ENCODE results near the gene USP43. TPM values are rescaled to one million over a fixed set of nuclear protein-coding genes. Genes with fewer than 3 reads are reported as not detected.
"Not testable (repeated sequence)": the region's sequence is repeated elsewhere in the genome, so short reads cannot be mapped to it uniquely, and the experiment has no call there.

USP43 gene
- total and polyA plus RNA-seq, 2 experiments from 2014 or later, result 0.08 TPM; not detected in 1

- no peaks in the 10 kb centered on the region for H3K36me3 ChIP-seq (ENCODE audit: low read depth)
- no peaks in the 10 kb centered on the region for H3K9me3 ChIP-seq (ENCODE audit: low read depth)
- H3K27ac ChIP-seq, result no peak overlapping the region
- in situ Hi-C loops (cut with MboI), result no loop called here
- no peak overlapping the region for H3K9ac ChIP-seq
- H3F3A ChIP-seq (ENCODE audit: insufficient read depth), result no peaks in the 10 kb centered on the region
- no peaks in the 10 kb centered on the region for H4K20me1 ChIP-seq (ENCODE audit: insufficient read depth)
- no peak overlapping the region for H3K4me3 ChIP-seq
- no peaks in the 10 kb centered on the region; the same call in 1 of the 2 replicates for H3K27me3 ChIP-seq (replicated peaks; ENCODE audit: insufficient read depth)
- no peaks in the 10 kb centered on the region for H3K79me2 ChIP-seq (ENCODE audit: insufficient read depth)
- DNase-seq, result no peak
- H3K9me2 ChIP-seq (ENCODE audit: insufficient read depth), result no peaks in the 10 kb centered on the region
- TF ChIP-seq EZH2phosphoT487 (IDR thresholded peaks at IDR 0.05; ENCODE audit: insufficient read depth, low read depth), result no peak
- no peak for TF ChIP-seq EZH2 (IDR thresholded peaks at IDR 0.05; ENCODE audit: insufficient read depth, poor library complexity, severe bottlenecking)
- H3K4me1 ChIP-seq (ENCODE audit: insufficient read depth), result no peaks in the 10 kb centered on the region
- no peak overlapping the region for H3K4me2 ChIP-seq (ENCODE audit: unreplicated experiment)
- H2AFZ ChIP-seq, result no peak overlapping the region
Observed at GRCh38 chr17:9622961-9623360, 22.4 kb upstream of the USP43 start.

- no peaks in the 10 kb centered on the region for H3F3A ChIP-seq (ENCODE audit: insufficient read depth)
- no peaks in the 10 kb centered on the region for H3K36me3 ChIP-seq (ENCODE audit: low read depth)
- no peak overlapping the region for H3K27ac ChIP-seq
- no peaks in the 10 kb centered on the region for H3K27me3 ChIP-seq (replicated peaks; ENCODE audit: insufficient read depth)
- no peak overlapping the region for H3K4me3 ChIP-seq
- 60 to 70% methylated on average over 10 of the region's 10 CpGs for WGBS, 2 experiments (ENCODE audit: low coverage in 1 of 2, low lambda C conversion rate in 2 of 2, missing lambda C conversion rate in 2 of 2)
- H3K9me3 ChIP-seq (ENCODE audit: low read depth), result no peaks in the 10 kb centered on the region
- no peaks in the 10 kb centered on the region for H3K4me1 ChIP-seq (ENCODE audit: insufficient read depth)
- no peaks in the 10 kb centered on the region for H4K20me1 ChIP-seq (ENCODE audit: insufficient read depth)
- no peak for DNase-seq
- TF ChIP-seq EZH2 (IDR thresholded peaks at IDR 0.05; ENCODE audit: insufficient read depth, poor library complexity, severe bottlenecking), result no peak
- TF ChIP-seq EZH2phosphoT487 (IDR thresholded peaks at IDR 0.05; ENCODE audit: insufficient read depth, low read depth), result no peak
- in situ Hi-C loops (cut with MboI), result no loop called here
- no peaks in the 10 kb centered on the region for H3K79me2 ChIP-seq (ENCODE audit: insufficient read depth)
- H3K9ac ChIP-seq, result no peak overlapping the region
- no peak overlapping the region for H2AFZ ChIP-seq
- H3K4me2 ChIP-seq (ENCODE audit: unreplicated experiment), result no peak overlapping the region
- no peaks in the 10 kb centered on the region for H3K9me2 ChIP-seq (ENCODE audit: insufficient read depth)
Observed at GRCh38 chr17:9628509-9628908, 16.8 kb upstream of the USP43 start.

- Histone ChIP-seq H3F3A (ENCODE audit: insufficient read depth) (no peaks in the 10 kb centered on the region), H3K4me1 (ENCODE audit: insufficient read depth) (no peaks in the 10 kb centered on the region), H3K9me3 (ENCODE audit: low read depth) (no peaks in the 10 kb centered on the region), H3K36me3 (ENCODE audit: low read depth) (no peaks in the 10 kb centered on the region), H2AFZ (no peak overlapping the region), H3K9ac (no peak overlapping the region), H3K27ac (no peak overlapping the region), H3K27me3 (replicated peaks; ENCODE audit: insufficient read depth) (no peaks in the 10 kb centered on the region), H3K9me2 (ENCODE audit: insufficient read depth) (no peaks in the 10 kb centered on the region), H3K79me2 (ENCODE audit: insufficient read depth) (no peaks in the 10 kb centered on the region), H4K20me1 (ENCODE audit: insufficient read depth) (no peaks in the 10 kb centered on the region), H3K4me3 (no peak overlapping the region), H3K4me2 (ENCODE audit: unreplicated experiment) (no peak overlapping the region)
- DNase-seq, result no peak
- 76 to 77% methylated on average over 11 of the region's 11 CpGs for WGBS, 2 experiments (ENCODE audit: low coverage in 1 of 2, low lambda C conversion rate in 2 of 2, missing lambda C conversion rate in 2 of 2)
- TF ChIP-seq EZH2 (IDR thresholded peaks at IDR 0.05; ENCODE audit: insufficient read depth, poor library complexity, severe bottlenecking) (no peak), EZH2phosphoT487 (IDR thresholded peaks at IDR 0.05; ENCODE audit: insufficient read depth, low read depth) (no peak)
- in situ Hi-C loops (cut with MboI), result no loop called here
Observed at GRCh38 chr17:9632741-9633140, 12.6 kb upstream of the USP43 start.

DNA sequence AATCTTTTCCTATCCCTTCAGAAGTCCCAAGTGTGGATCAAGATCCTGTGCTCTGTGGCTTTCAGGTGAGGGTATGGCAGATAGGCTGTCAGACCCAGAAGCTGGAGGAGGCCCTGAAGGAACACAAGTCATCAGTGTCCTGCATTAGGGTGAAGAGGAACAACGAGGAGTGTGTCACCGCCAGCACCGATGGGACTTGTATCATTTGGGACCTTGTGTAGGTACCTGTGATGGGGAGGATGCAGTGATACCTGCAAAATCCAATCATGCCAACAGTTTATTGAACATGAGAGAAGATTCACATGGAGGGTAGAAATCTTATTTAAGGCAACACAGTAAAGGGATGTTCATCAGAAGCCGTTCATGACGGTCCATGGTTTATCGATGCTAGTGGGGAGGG is 10.0 kb upstream of the USP43 start:
- H3K79me2 ChIP-seq (ENCODE audit: insufficient read depth), result no peaks in the 10 kb centered on the region
- TF ChIP-seq EZH2 (IDR thresholded peaks at IDR 0.05; ENCODE audit: insufficient read depth, poor library complexity, severe bottlenecking), result no peak
- TF ChIP-seq EZH2phosphoT487 (IDR thresholded peaks at IDR 0.05; ENCODE audit: insufficient read depth, low read depth), result no peak
- H3K4me2 ChIP-seq (ENCODE audit: unreplicated experiment), result no peak overlapping the region
- in situ Hi-C loops (cut with MboI), result no loop called here
- H3K27me3 ChIP-seq (replicated peaks; ENCODE audit: insufficient read depth), result no peaks in the 10 kb centered on the region
- H3K9me3 ChIP-seq (ENCODE audit: low read depth), result no peaks in the 10 kb centered on the region
- WGBS, 2 experiments (ENCODE audit: low coverage in 1 of 2, low lambda C conversion rate in 2 of 2, missing lambda C conversion rate in 2 of 2), result 83 to 86% methylated on average over 6 of the region's 6 CpGs
- no peaks in the 10 kb centered on the region for H3K36me3 ChIP-seq (ENCODE audit: low read depth)
- H3F3A ChIP-seq (ENCODE audit: insufficient read depth), result no peaks in the 10 kb centered on the region
- no peak overlapping the region for H3K27ac ChIP-seq
- H3K4me3 ChIP-seq, result no peak overlapping the region
- H4K20me1 ChIP-seq (ENCODE audit: insufficient read depth), result no peaks in the 10 kb centered on the region
- H3K9ac ChIP-seq, result no peak overlapping the region
- DNase-seq, result no peak
- no peaks in the 10 kb centered on the region for H3K4me1 ChIP-seq (ENCODE audit: insufficient read depth)
- no peaks in the 10 kb centered on the region for H3K9me2 ChIP-seq (ENCODE audit: insufficient read depth)
- no peak overlapping the region for H2AFZ ChIP-seq

DNA sequence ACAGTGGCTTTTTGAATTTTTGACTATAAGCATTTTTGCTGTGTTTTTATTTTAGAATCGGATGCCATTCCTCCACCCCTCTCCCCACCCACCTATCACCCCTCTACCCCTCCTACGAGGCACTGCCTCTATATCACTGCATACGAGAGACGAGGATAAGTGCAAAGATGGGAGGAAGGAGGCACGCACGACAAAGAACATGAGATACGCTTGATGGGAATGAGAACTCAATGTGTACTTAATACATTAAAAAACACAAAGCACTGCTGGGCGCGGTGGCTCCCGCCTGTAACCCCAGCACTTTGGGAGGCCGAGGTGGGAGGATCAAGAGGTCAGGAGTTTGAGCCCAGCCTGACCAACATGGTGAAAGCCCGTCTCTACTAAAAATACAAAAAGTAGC is 8.8 kb upstream of the USP43 start:
- no peaks in the 10 kb centered on the region for H3K9me3 ChIP-seq (ENCODE audit: low read depth)
- in situ Hi-C loops (cut with MboI), result no loop called here
- no peak overlapping the region for H3K27ac ChIP-seq
- no peak overlapping the region for H3K4me3 ChIP-seq
- no peaks in the 10 kb centered on the region for H4K20me1 ChIP-seq (ENCODE audit: insufficient read depth)
- H3K4me2 ChIP-seq (ENCODE audit: unreplicated experiment), result no peak overlapping the region
- H3K9me2 ChIP-seq (ENCODE audit: insufficient read depth), result no peaks in the 10 kb centered on the region
- DNase-seq, result no peak
- no peaks in the 10 kb centered on the region for H3K4me1 ChIP-seq (ENCODE audit: insufficient read depth)
- no peaks in the 10 kb centered on the region for H3K79me2 ChIP-seq (ENCODE audit: insufficient read depth)
- no peaks in the 10 kb centered on the region for H3F3A ChIP-seq (ENCODE audit: insufficient read depth)
- no peak overlapping the region for H3K9ac ChIP-seq
- H2AFZ ChIP-seq, result no peak overlapping the region
- no peaks in the 10 kb centered on the region for H3K27me3 ChIP-seq (replicated peaks; ENCODE audit: insufficient read depth)
- TF ChIP-seq EZH2 (IDR thresholded peaks at IDR 0.05; ENCODE audit: insufficient read depth, poor library complexity, severe bottlenecking), result no peak
- TF ChIP-seq EZH2phosphoT487 (IDR thresholded peaks at IDR 0.05; ENCODE audit: insufficient read depth, low read depth), result no peak
- WGBS, 2 experiments (ENCODE audit: low coverage in 1 of 2, low lambda C conversion rate in 2 of 2, missing lambda C conversion rate in 2 of 2), result 62 to 69% methylated on average over 12 of the region's 12 CpGs
- no peaks in the 10 kb centered on the region for H3K36me3 ChIP-seq (ENCODE audit: low read depth)

GRCh38 chr17:9640388-9640787 is 4.9 kb upstream of the USP43 start:
- H3K79me2 ChIP-seq (ENCODE audit: insufficient read depth); H3K4me1 ChIP-seq (ENCODE audit: insufficient read depth); H3K9me2 ChIP-seq (ENCODE audit: insufficient read depth); H3K4me2 ChIP-seq (ENCODE audit: unreplicated experiment); H3K9ac ChIP-seq; H3K27ac ChIP-seq; H3K27me3 ChIP-seq (replicated peaks; ENCODE audit: insufficient read depth); H3K4me3 ChIP-seq; H2AFZ ChIP-seq; H3K36me3 ChIP-seq (ENCODE audit: low read depth); DNase-seq; H4K20me1 ChIP-seq (ENCODE audit: insufficient read depth); H3K9me3 ChIP-seq (ENCODE audit: low read depth); H3F3A ChIP-seq (ENCODE audit: insufficient read depth): not testable (repeated sequence)
- in situ Hi-C loops (cut with MboI), result loop anchor here (5.0 kb wide), 1 partner anchor 48 kb away; no protein-coding TSS in a partner anchor
- 50 to 53% methylated on average over 5 of the region's 5 CpGs for WGBS, 2 experiments (ENCODE audit: low coverage in 1 of 2, low lambda C conversion rate in 2 of 2, missing lambda C conversion rate in 2 of 2)
